ENCODE results near the gene PUS1.

PUS1 gene

GRCh38 chr12:131895640-131896079, 33.4 kb upstream of the PUS1 start:
- Histone ChIP-seq H3K27me3 (ENCODE audit: control insufficient read depth, insufficient read depth, low read length) (no peaks in the 10 kb centered on the region), H3K36me3 (ENCODE audit: control insufficient read depth, insufficient read depth, low read length) (no peaks in the 10 kb centered on the region), H3K9ac (ENCODE audit: low read length) (peak overlapping the region; percentile 87), H3K9me3 (ENCODE audit: control insufficient read depth, low read length) (no peaks in the 10 kb centered on the region), H3K4me1 (ENCODE audit: control insufficient read depth, insufficient read depth, low read length) (peaks cover 18% of the 10 kb centered on the region), H3K4me3 (ENCODE audit: low read length) (peak overlapping the region; percentile 83)

GRCh38 chr12:131896080-131896810, 32.8 kb upstream of the PUS1 start:
- Histone ChIP-seq H3K36me3 (ENCODE audit: control insufficient read depth, insufficient read depth, low read length) (no peaks in the 10 kb centered on the region), H3K4me1 (ENCODE audit: control insufficient read depth, insufficient read depth, low read length) (peaks cover 18% of the 10 kb centered on the region)

GRCh38 chr12:131896811-131897270, 32.2 kb upstream of the PUS1 start:
- no peaks in the 10 kb centered on the region for H3K9me3 ChIP-seq (ENCODE audit: control insufficient read depth, low read length)
- H3K4me3 ChIP-seq (ENCODE audit: low read length) = peak overlapping the region; percentile 83

More at GRCh38 chr12:131896080-131896810, 32.8 kb upstream of the PUS1 start:
- no peaks in the 10 kb centered on the region for H3K27me3 ChIP-seq (ENCODE audit: control insufficient read depth, insufficient read depth, low read length)
- peak overlapping the region; percentile 87 for H3K9ac ChIP-seq (ENCODE audit: low read length)
- H3K4me3 ChIP-seq (ENCODE audit: low read length) = peak overlapping the region; percentile 83
- no peaks in the 10 kb centered on the region for H3K9me3 ChIP-seq (ENCODE audit: control insufficient read depth, low read length)

GRCh38 chr12:131897276-131897675, 31.8 kb upstream of the PUS1 start:
- Histone ChIP-seq H3K27me3 (ENCODE audit: control insufficient read depth, insufficient read depth, low read length) (no peaks in the 10 kb centered on the region), H3K4me3 (ENCODE audit: low read length) (no peak overlapping the region), H3K9ac (ENCODE audit: low read length) (no peak overlapping the region), H3K4me1 (ENCODE audit: control insufficient read depth, insufficient read depth, low read length) (peaks cover 28% of the 10 kb centered on the region), H3K9me3 (ENCODE audit: control insufficient read depth, low read length) (no peaks in the 10 kb centered on the region), H3K36me3 (ENCODE audit: control insufficient read depth, insufficient read depth, low read length) (no peaks in the 10 kb centered on the region)

More at GRCh38 chr12:131896811-131897270, 32.2 kb upstream of the PUS1 start:
- Histone ChIP-seq H3K9ac (ENCODE audit: low read length) (peak overlapping the region; percentile 87), H3K27me3 (ENCODE audit: control insufficient read depth, insufficient read depth, low read length) (no peaks in the 10 kb centered on the region), H3K36me3 (ENCODE audit: control insufficient read depth, insufficient read depth, low read length) (no peaks in the 10 kb centered on the region), H3K4me1 (ENCODE audit: control insufficient read depth, insufficient read depth, low read length) (peaks cover 24% of the 10 kb centered on the region)

- Histone ChIP-seq H3K4me1 (ENCODE audit: control insufficient read depth, insufficient read depth, low read length) (peaks cover 34% of the 10 kb centered on the region), H3K4me3 (ENCODE audit: low read length) (no peak overlapping the region), H3K36me3 (ENCODE audit: control insufficient read depth, insufficient read depth, low read length) (no peaks in the 10 kb centered on the region), H3K9ac (ENCODE audit: low read length) (no peak overlapping the region), H3K27me3 (ENCODE audit: control insufficient read depth, insufficient read depth, low read length) (no peaks in the 10 kb centered on the region), H3K9me3 (ENCODE audit: control insufficient read depth, low read length) (no peaks in the 10 kb centered on the region)
Observed at GRCh38 chr12:131897875-131898274, 31.2 kb upstream of the PUS1 start.

- H3K4me1 ChIP-seq (ENCODE audit: control insufficient read depth, insufficient read depth, low read length) = peaks cover 34% of the 10 kb centered on the region
- no peaks in the 10 kb centered on the region for H3K36me3 ChIP-seq (ENCODE audit: control insufficient read depth, insufficient read depth, low read length)
- no peaks in the 10 kb centered on the region for H3K9me3 ChIP-seq (ENCODE audit: control insufficient read depth, low read length)
- no peak overlapping the region for H3K4me3 ChIP-seq (ENCODE audit: low read length)
- no peak overlapping the region for H3K9ac ChIP-seq (ENCODE audit: low read length)
- no peaks in the 10 kb centered on the region for H3K27me3 ChIP-seq (ENCODE audit: control insufficient read depth, insufficient read depth, low read length)
Observed at GRCh38 chr12:131900397-131900796, 28.7 kb upstream of the PUS1 start.

- Histone ChIP-seq H3K4me1 (ENCODE audit: control insufficient read depth, insufficient read depth, low read length) (peaks cover 25% of the 10 kb centered on the region), H3K9ac (ENCODE audit: low read length) (no peak overlapping the region), H3K4me3 (ENCODE audit: low read length) (no peak overlapping the region), H3K36me3 (ENCODE audit: control insufficient read depth, insufficient read depth, low read length) (no peaks in the 10 kb centered on the region), H3K9me3 (ENCODE audit: control insufficient read depth, low read length) (no peaks in the 10 kb centered on the region), H3K27me3 (ENCODE audit: control insufficient read depth, insufficient read depth, low read length) (no peaks in the 10 kb centered on the region)
Observed at GRCh38 chr12:131901431-131902331, 27.4 kb upstream of the PUS1 start.

GRCh38 chr12:131902332-131903241, 26.5 kb upstream of the PUS1 start:
- H3K36me3 ChIP-seq (ENCODE audit: control insufficient read depth, insufficient read depth, low read length) = no peaks in the 10 kb centered on the region
- no peaks in the 10 kb centered on the region for H3K27me3 ChIP-seq (ENCODE audit: control insufficient read depth, insufficient read depth, low read length)
- H3K9me3 ChIP-seq (ENCODE audit: control insufficient read depth, low read length) = no peaks in the 10 kb centered on the region
- H3K4me3 ChIP-seq (ENCODE audit: low read length) = no peak overlapping the region
- peaks cover 18% of the 10 kb centered on the region for H3K4me1 ChIP-seq (ENCODE audit: control insufficient read depth, insufficient read depth, low read length)
- H3K9ac ChIP-seq (ENCODE audit: low read length) = no peak overlapping the region

GRCh38 chr12:131903270-131904255, 25.5 kb upstream of the PUS1 start:
- Histone ChIP-seq H3K4me1 (ENCODE audit: control insufficient read depth, insufficient read depth, low read length) (peaks cover 18% of the 10 kb centered on the region), H3K4me3 (ENCODE audit: low read length) (no peak overlapping the region), H3K9me3 (ENCODE audit: control insufficient read depth, low read length) (no peaks in the 10 kb centered on the region), H3K27me3 (ENCODE audit: control insufficient read depth, insufficient read depth, low read length) (no peaks in the 10 kb centered on the region), H3K36me3 (ENCODE audit: control insufficient read depth, insufficient read depth, low read length) (no peaks in the 10 kb centered on the region), H3K9ac (ENCODE audit: low read length) (no peak overlapping the region)

- no peak overlapping the region for H3K9ac ChIP-seq (ENCODE audit: low read length)
- no peaks in the 10 kb centered on the region for H3K27me3 ChIP-seq (ENCODE audit: control insufficient read depth, insufficient read depth, low read length)
- no peak overlapping the region for H3K4me3 ChIP-seq (ENCODE audit: low read length)
- no peaks in the 10 kb centered on the region for H3K9me3 ChIP-seq (ENCODE audit: control insufficient read depth, low read length)
- H3K4me1 ChIP-seq (ENCODE audit: control insufficient read depth, insufficient read depth, low read length) = peaks cover 18% of the 10 kb centered on the region
- no peaks in the 10 kb centered on the region for H3K36me3 ChIP-seq (ENCODE audit: control insufficient read depth, insufficient read depth, low read length)
Observed at GRCh38 chr12:131904346-131904745, 24.7 kb upstream of the PUS1 start.
